CD4-positive, CD25-positive, alpha-beta regulatory T cell (primary cell): ENCODE measurements around the gene CXCR3. TPM values are rescaled to one million over a fixed set of nuclear protein-coding genes. Genes with fewer than 3 reads are reported as not detected.

Experiments
- polyA plus RNA-seq, 4 donors: library from polyadenylated mRNA; unstranded; fragments of 300-500 nt; fragmentation: Illumina TruSeq; gene quantifications; one replicate each; pipeline ENCODE4 v1.2.3, GENCODE V29; 2021
- total RNA-seq: library from RNA; stranded (reverse); gene quantifications from one replicate; pipeline ENCODE4 v1.2.3, GENCODE V29; 2022

CXCR3 gene
- total and polyA plus RNA-seq, 5 donors from 2014 or later, result 31.9 to 111 (median 72.7) TPM

Other genes starting within 250 kb of the CXCR3 start
- gene OGT, start 85.4 kb downstream of the CXCR3 start, total RNA-seq, result 557 TPM
- gene OGT, start 85.4 kb downstream of the CXCR3 start, polyA plus RNA-seq, result 10 to 100 TPM; 27.7 to 45.3 (median 37.0) TPM
- 3.7 TPM for gene GCNA, start 40.1 kb downstream of the CXCR3 start, total RNA-seq
- gene GCNA, start 40.1 kb downstream of the CXCR3 start, polyA plus RNA-seq, result under 1 TPM; 0.20 to 0.65 (median 0.49) TPM
- gene CXorf49, start 99.8 kb upstream of the CXCR3 start, total RNA-seq, result not detected
- not detected for gene CXorf49, start 99.8 kb upstream of the CXCR3 start, polyA plus RNA-seq
- not detected for gene CXorf49B, start 144.8 kb upstream of the CXCR3 start, total RNA-seq
- gene CXorf49B, start 144.8 kb upstream of the CXCR3 start, polyA plus RNA-seq, result not detected